ENCODE measurements around the gene GALNT8.

GRCh38 chr12:4802841-4803240 is 82.6 kb downstream of the GALNT8 start:
- TF ChIP-seq POLR2A (IDR thresholded peaks at IDR 0.05; ENCODE audit: low read depth, low read length) (no peak), TAF1 (IDR thresholded peaks at IDR 0.05; ENCODE audit: low read depth, low read length) (no peak), POLR2AphosphoS5 (IDR thresholded peaks at IDR 0.05; ENCODE audit: low read depth, low read length) (no peak)
